GM12878 (cell line): Measurements from ENCODE around the gene VASP. TPM values are rescaled to one million over a fixed set of nuclear protein-coding genes. Genes with fewer than 3 reads are reported as not detected.
A peak's percentile ranks its signal among the peaks of the same experiment; 100 is the strongest.

Experiments
- CHD1 ChIP-seq: IDR thresholded peaks from 2 replicates; pipeline ENCODE4 v1.6.1; 2012; ENCODE audit warnings: low read depth, low read length, improper control_type of control experiment
- HDAC6 ChIP-seq: fragments of 200-600 bp; sonication (generic); IDR thresholded peaks from one replicate; pipeline ENCODE4 v1.8.0; 2017; ENCODE audit warnings: antibody characterized with exemption; ENCODE audit not compliant: unreplicated experiment
- IRF4 ChIP-seq: IDR thresholded peaks from 2 replicates; pipeline ENCODE4 v1.6.1; 2011; ENCODE audit warnings: low read depth, low read length
- MEF2A ChIP-seq: IDR thresholded peaks from 2 replicates; pipeline ENCODE4 v1.6.1; 2011; ENCODE audit warnings: low read depth, mild to moderate bottlenecking, low read length, moderate library complexity; ENCODE audit not compliant: insufficient read depth
- RB1 ChIP-seq: fragments of 450-650 bp; formaldehyde crosslinking; IDR thresholded peaks from 2 replicates; pipeline ENCODE4 v1.6.1; 2017; ENCODE audit warnings: mild to moderate bottlenecking, borderline replicate concordance
- RCOR1 ChIP-seq: conservative IDR thresholded peaks from 2 replicates; pipeline ENCODE4 v1.6.1; 2012; ENCODE audit warnings: low read depth, low read length, improper control_type of control experiment
- RUNX3 ChIP-seq: IDR thresholded peaks from 2 replicates; pipeline ENCODE4 v1.6.1; 2012; ENCODE audit warnings: low read length, inconsistent platforms
- SMC3 ChIP-seq: IDR thresholded peaks from 2 replicates; pipeline ENCODE4 v1.6.1; 2011; ENCODE audit warnings: low read length, improper control_type of control experiment, borderline replicate concordance
- SRF ChIP-seq, 2 experiments: IDR thresholded peaks; 2 replicates each; pipeline ENCODE4 v1.6.1; 2011; ENCODE audit warnings: low read depth in 2 of 2, low read length in 2 of 2, mild to moderate bottlenecking in 1 of 2, moderate library complexity in 1 of 2
- TAF1 ChIP-seq: IDR thresholded peaks from 2 replicates; pipeline ENCODE4 v1.6.1; 2011; ENCODE audit warnings: mild to moderate bottlenecking, low read depth, low read length, borderline replicate concordance
- TCF7 ChIP-seq: IDR thresholded peaks from 2 replicates; pipeline ENCODE4 v1.6.1; 2014; ENCODE audit warnings: antibody characterized with exemption, borderline replicate concordance
- USF2 ChIP-seq: IDR thresholded peaks from 2 replicates; pipeline ENCODE4 v1.6.1; 2011; ENCODE audit warnings: low read depth, low read length, improper control_type of control experiment, borderline replicate concordance
- ZBTB33 ChIP-seq: fragments of 450-650 bp; IDR thresholded peaks from 2 replicates; pipeline ENCODE4 v1.6.1; 2017; ENCODE audit warnings: mild to moderate bottlenecking
- ZNF622 ChIP-seq: fragments of 450-650 bp; IDR thresholded peaks from 2 replicates; pipeline ENCODE4 v1.6.1; 2017; ENCODE audit warnings: mild to moderate bottlenecking, inconsistent platforms
- polyA plus RNA-seq, 11 experiments: library from polyadenylated mRNA; depleted of rRNA in 4 of 11; unstranded in 6 of 11; stranded (reverse) in 5 of 11; fragments of >200 nt; fragmentation: Nextera tagmentation in 4 of 11; fragmentation: Illumina TruSeq in 1 of 11; extraction: Ambion mirVana in 4 of 11; extraction: Trizol in 1 of 11; gene quantifications; 1 replicate in 1 of 11; 2 replicates in 10 of 11; pipeline versions ENCODE4 v1.2.1 to v1.2.3, GENCODE V29; 2011 to 2016; ENCODE audit warnings: inconsistent platforms in 2 of 11, missing spikeins in 2 of 11, low read depth in 1 of 11
- total RNA-seq, 4 experiments: library from RNA; depleted of rRNA in 3 of 4; stranded (reverse); fragments of >200 nt in 3 of 4; fragmentation: Illumina TruSeq in 1 of 4; extraction: Trizol in 1 of 4; gene quantifications; 2 replicates each; pipeline versions ENCODE4 v1.2.1 to v1.2.3, GENCODE V29; 2013 to 2021
- TF ChIP-seq, protein P1 (sequence below): IDR thresholded peaks from 2 replicates; pipeline ENCODE4 v1.6.1; 2011; ENCODE audit warnings: low read depth, mild to moderate bottlenecking, low read length, moderate library complexity, borderline replicate concordance; ENCODE audit errors: extremely low read depth

The VASP gene
- total and polyA plus RNA-seq, 10 of the 15 experiments (the other 5 are each of a cell fraction or from before 2014, with no cell fraction given): 19.5 to 298 (median 84.8) TPM

GRCh38 chr19:45506989-45507871 is at the start of gene VASP (continued):
- TF ChIP-seq USF2: no peak
- no peak for TF ChIP-seq SMC3
- peak; percentile 97 for TF ChIP-seq TAF1
- peak; percentile 76 for TF ChIP-seq HDAC6
- TF ChIP-seq RB1: no peak
- TF ChIP-seq, protein P1, sequence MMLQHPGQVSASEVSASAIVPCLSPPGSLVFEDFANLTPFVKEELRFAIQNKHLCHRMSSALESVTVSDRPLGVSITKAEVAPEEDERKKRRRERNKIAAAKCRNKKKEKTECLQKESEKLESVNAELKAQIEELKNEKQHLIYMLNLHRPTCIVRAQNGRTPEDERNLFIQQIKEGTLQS: no peak
- no peak for TF ChIP-seq TCF7
- no peak for TF ChIP-seq RCOR1
- no peak for TF ChIP-seq ZNF622
- TF ChIP-seq MEF2A: peak; percentile 38; the same call in 1 of the 2 replicates
- TF ChIP-seq IRF4: no peak
- TF ChIP-seq SRF (IDR thresholded peaks at IDR 0.05; ENCODE audit: low read depth in 2 of 2, low read length in 2 of 2): no peak
- TF ChIP-seq CHD1: no peak; the same call in 1 of the 2 replicates
- TF ChIP-seq RUNX3: peak; percentile 73
- TF ChIP-seq ZBTB33: no peak
